Hepatocyte (in vitro differentiated cells): ENCODE data around the gene ADD1. TPM values are rescaled to one million over a fixed set of nuclear protein-coding genes. Genes with fewer than 3 reads are reported as not detected.

Experiments
- DNase-seq: peaks from one replicate; pipeline ENCODE4 v3.0.0-alpha.2; 2016; ENCODE audit warnings: low spot score
- H2AFZ ChIP-seq: fragments of 200-600 bp; sonication (generic); 2 replicates; pipeline ENCODE4 v1.6.0; 2016; ENCODE audit warnings: antibody characterized with exemption, mild to moderate bottlenecking
- H3K27ac ChIP-seq: fragments of 200-600 bp; sonication (generic); 2 replicates; pipeline ENCODE4 v1.5.1; 2016; ENCODE audit warnings: mild to moderate bottlenecking
- H3K27me3 ChIP-seq: fragments of 200-600 bp; sonication (generic); 2 replicates; pipeline ENCODE4 v1.6.1; 2016
- H3K36me3 ChIP-seq: fragments of 200-600 bp; sonication (generic); replicated peaks from 2 replicates; pipeline ENCODE4 v1.5.1; 2016; ENCODE audit warnings: low read depth; ENCODE audit not compliant: insufficient read depth
- H3K4me1 ChIP-seq: fragments of 200-600 bp; sonication (generic); 2 replicates; pipeline ENCODE4 v1.5.1; 2016; ENCODE audit warnings: mild to moderate bottlenecking, moderate library complexity; ENCODE audit not compliant: insufficient read depth
- H3K4me2 ChIP-seq: fragments of 200-600 bp; sonication (generic); 2 replicates; pipeline ENCODE4 v1.6.0; 2016
- H3K4me3 ChIP-seq: fragments of 200-600 bp; sonication (generic); 2 replicates; pipeline ENCODE4 v1.5.1; 2016; ENCODE audit warnings: mild to moderate bottlenecking
- H3K79me2 ChIP-seq: fragments of 200-600 bp; sonication (generic); 2 replicates; pipeline ENCODE4 v1.6.0; 2017; ENCODE audit warnings: mild to moderate bottlenecking
- H3K9me2 ChIP-seq: fragments of 200-600 bp; sonication (generic); replicated peaks from 2 replicates; pipeline ENCODE4 v1.6.0; 2017; ENCODE audit warnings: mild to moderate bottlenecking; ENCODE audit not compliant: insufficient read depth
- H3K9me3 ChIP-seq: fragments of 200-600 bp; sonication (generic); 2 replicates; pipeline ENCODE4 v1.5.1; 2016; ENCODE audit warnings: low read depth, mild to moderate bottlenecking
- H4K20me1 ChIP-seq: fragments of 200-600 bp; sonication (generic); 2 replicates; pipeline ENCODE4 v1.6.0; 2016; ENCODE audit warnings: mild to moderate bottlenecking; ENCODE audit not compliant: insufficient read depth, poor library complexity, severe bottlenecking
- EZH2 ChIP-seq: fragments of 200-600 bp; sonication (generic); IDR thresholded peaks from 2 replicates; pipeline ENCODE4 v1.6.1; 2016; ENCODE audit warnings: antibody characterized with exemption, mild to moderate bottlenecking, borderline replicate concordance
- EZH2phosphoT487 ChIP-seq: fragments of 200-600 bp; sonication (generic); IDR thresholded peaks from one replicate; pipeline ENCODE4 v1.6.1; 2018; ENCODE audit warnings: antibody characterized with exemption, mild to moderate bottlenecking, low read depth, moderate library complexity; ENCODE audit not compliant: unreplicated experiment, severe bottlenecking
- WGBS: methylation state at CpG from one replicate; pipeline ENCODE4 v1.1.6; 2016; ENCODE audit warnings: low lambda C conversion rate; ENCODE audit errors: missing lambda C conversion rate; 5-methylcytosine and 5-hydroxymethylcytosine counted together
- polyA plus RNA-seq: library from polyadenylated mRNA; unstranded; fragments of >200 nt; fragmentation: Nextera tagmentation; extraction: Ambion mirVana; gene quantifications from 2 replicates; pipeline ENCODE4 v1.2.1, GENCODE V29; 2016
- total RNA-seq: library from RNA; depleted of rRNA; stranded (reverse); fragments of >200 nt; gene quantifications from 2 replicates; pipeline ENCODE4 v1.2.3, GENCODE V29; 2014
- TF ChIP-seq, protein P1 (sequence below): fragments of 200-600 bp; sonication (generic); IDR thresholded peaks from 2 replicates; pipeline ENCODE4 v1.5.1; 2016; ENCODE audit warnings: antibody characterized with exemption, mild to moderate bottlenecking; ENCODE audit not compliant: poor library complexity

The ADD1 gene
- total and polyA plus RNA-seq, 2 experiments from 2014 or later = 179 to 208 TPM

DNA sequence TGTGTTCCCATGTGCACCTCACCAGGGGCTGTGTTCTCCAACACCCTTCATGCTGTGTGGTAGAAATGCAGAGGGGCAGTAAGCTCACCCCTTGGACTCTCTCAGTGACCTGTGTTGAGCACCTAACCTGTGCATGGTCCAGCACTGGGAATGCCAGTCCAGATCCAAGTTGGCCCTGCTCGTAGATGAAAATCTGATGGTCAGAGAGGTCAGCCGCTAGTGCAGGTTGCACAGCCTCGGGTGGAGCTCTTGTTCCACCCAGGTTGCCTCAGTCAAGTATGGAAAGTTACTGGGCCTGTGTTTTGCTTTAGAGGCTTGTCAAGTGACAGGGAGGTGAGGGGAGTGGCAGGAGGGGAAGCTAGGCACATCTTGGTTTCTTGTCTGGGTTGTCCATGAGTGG is 68.2 kb downstream of the ADD1 start:
- no peak overlapping the region for H2AFZ ChIP-seq
- no peak overlapping the region for H3K4me2 ChIP-seq
- H3K79me2 ChIP-seq = peaks cover 18% of the 10 kb centered on the region
- peaks cover 3% of the 10 kb centered on the region for H3K36me3 ChIP-seq
- TF ChIP-seq, protein P1, sequence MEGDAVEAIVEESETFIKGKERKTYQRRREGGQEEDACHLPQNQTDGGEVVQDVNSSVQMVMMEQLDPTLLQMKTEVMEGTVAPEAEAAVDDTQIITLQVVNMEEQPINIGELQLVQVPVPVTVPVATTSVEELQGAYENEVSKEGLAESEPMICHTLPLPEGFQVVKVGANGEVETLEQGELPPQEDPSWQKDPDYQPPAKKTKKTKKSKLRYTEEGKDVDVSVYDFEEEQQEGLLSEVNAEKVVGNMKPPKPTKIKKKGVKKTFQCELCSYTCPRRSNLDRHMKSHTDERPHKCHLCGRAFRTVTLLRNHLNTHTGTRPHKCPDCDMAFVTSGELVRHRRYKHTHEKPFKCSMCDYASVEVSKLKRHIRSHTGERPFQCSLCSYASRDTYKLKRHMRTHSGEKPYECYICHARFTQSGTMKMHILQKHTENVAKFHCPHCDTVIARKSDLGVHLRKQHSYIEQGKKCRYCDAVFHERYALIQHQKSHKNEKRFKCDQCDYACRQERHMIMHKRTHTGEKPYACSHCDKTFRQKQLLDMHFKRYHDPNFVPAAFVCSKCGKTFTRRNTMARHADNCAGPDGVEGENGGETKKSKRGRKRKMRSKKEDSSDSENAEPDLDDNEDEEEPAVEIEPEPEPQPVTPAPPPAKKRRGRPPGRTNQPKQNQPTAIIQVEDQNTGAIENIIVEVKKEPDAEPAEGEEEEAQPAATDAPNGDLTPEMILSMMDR = no peak
- TF ChIP-seq EZH2 = no peak
- TF ChIP-seq EZH2phosphoT487 = no peak
- DNase-seq = no peak
- H3K4me3 ChIP-seq = no peak overlapping the region
- no peaks in the 10 kb centered on the region for H4K20me1 ChIP-seq
- H3K27me3 ChIP-seq = no peaks in the 10 kb centered on the region
- H3K9me3 ChIP-seq = no peaks in the 10 kb centered on the region
- WGBS = 85% methylated on average over 3 of the region's 3 CpGs
- H3K9me2 ChIP-seq = no peaks in the 10 kb centered on the region
- peaks cover 3% of the 10 kb centered on the region for H3K4me1 ChIP-seq
- H3K27ac ChIP-seq = no peak overlapping the region

DNA sequence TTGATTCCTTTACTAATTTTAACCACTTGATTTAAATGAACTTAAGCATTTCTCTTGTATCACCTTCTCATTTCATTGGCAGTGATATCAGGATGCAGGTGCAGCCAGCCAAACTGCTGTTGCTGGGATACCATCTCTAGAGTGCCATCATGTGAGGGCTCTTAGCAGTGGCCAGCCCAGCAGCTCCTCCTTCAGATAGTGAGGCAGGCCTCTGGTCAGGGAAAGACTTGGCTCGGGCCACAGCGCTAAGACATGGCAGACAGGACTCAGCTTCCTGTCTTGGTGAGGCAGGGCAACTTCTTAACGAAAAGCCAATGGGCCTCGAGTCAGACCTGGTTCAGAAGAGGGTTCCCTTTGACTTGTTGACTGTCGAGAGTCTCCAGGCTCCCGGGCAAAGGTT is 69.5 kb downstream of the ADD1 start:
- H3K9me3 ChIP-seq = no peaks in the 10 kb centered on the region
- no peaks in the 10 kb centered on the region for H3K9me2 ChIP-seq
- H3K27ac ChIP-seq = no peak overlapping the region
- H3K4me1 ChIP-seq = no peaks in the 10 kb centered on the region
- no peaks in the 10 kb centered on the region for H3K27me3 ChIP-seq
- no peak overlapping the region for H3K4me2 ChIP-seq
- no peak overlapping the region for H3K4me3 ChIP-seq
- no peak for DNase-seq
- TF ChIP-seq, protein P1 = no peak
- no peak for TF ChIP-seq EZH2phosphoT487
- TF ChIP-seq EZH2 = no peak
- H4K20me1 ChIP-seq = no peaks in the 10 kb centered on the region
- WGBS = 92% methylated on average over 6 of the region's 6 CpGs
- peaks cover 6% of the 10 kb centered on the region for H3K36me3 ChIP-seq
- H2AFZ ChIP-seq = no peak overlapping the region
- peaks cover 31% of the 10 kb centered on the region for H3K79me2 ChIP-seq

DNA sequence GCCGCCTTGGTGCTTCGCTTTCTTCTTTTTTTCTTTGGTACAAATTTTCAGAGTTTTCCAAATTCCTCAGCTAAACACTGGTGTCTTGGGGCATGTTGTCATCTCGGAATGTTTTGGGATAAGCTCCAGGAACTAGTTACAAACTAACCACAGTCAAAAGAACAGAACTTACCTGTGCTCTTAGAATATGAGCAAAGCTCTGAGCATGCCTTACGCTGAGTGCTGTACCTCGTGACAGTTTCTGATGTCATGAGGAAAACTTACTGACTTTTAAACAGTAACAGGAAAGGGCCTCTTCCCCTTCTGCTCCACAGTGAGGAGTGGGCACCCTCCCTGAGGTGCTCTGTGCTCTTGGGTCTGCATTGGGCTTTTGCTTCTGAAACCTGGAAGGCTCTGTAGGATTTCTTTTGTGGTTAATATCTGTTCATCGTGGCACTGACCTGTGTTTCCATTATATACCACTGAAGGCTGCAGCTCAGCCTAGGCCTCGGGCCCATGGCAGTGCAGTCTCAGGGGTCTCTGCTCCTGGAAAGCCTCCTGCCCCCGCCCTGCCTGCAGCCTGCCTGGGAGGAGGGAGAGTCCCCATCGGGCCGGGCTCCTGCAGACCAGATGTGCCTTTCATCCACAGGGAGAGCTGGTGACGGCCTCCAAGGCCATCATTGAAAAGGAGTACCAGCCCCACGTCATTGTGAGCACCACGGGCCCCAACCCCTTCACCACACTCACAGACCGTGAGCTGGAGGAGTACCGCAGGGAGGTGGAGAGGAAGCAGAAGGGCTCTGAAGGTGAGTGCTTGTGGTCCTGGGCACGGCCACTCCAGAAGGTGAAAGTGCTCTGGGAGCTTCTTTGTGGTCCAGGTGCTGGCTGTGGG is 70.8 kb downstream of the ADD1 start:
- no peak overlapping the region for H3K27ac ChIP-seq
- peaks cover 6% of the 10 kb centered on the region for H3K36me3 ChIP-seq
- H3K4me3 ChIP-seq = no peak overlapping the region
- H3K27me3 ChIP-seq = no peaks in the 10 kb centered on the region
- no peak overlapping the region for H3K4me2 ChIP-seq
- 93% methylated on average over 13 of the region's 16 CpGs for WGBS
- H4K20me1 ChIP-seq = no peaks in the 10 kb centered on the region
- no peaks in the 10 kb centered on the region for H3K9me3 ChIP-seq
- H3K9me2 ChIP-seq = no peaks in the 10 kb centered on the region
- H3K79me2 ChIP-seq = peaks cover 43% of the 10 kb centered on the region
- TF ChIP-seq, protein P1 = no peak
- TF ChIP-seq EZH2phosphoT487 (no peak), EZH2 (no peak)
- H3K4me1 ChIP-seq = no peaks in the 10 kb centered on the region
- no peak overlapping the region for H2AFZ ChIP-seq
- no peak for DNase-seq
